Mucosa of rectum (tissue), 2 donors: ENCODE results near the gene MTA3.

ENCODE experiments used
- H3K27ac ChIP-seq, 2 donors: one replicate each; pipeline ENCODE4 v1.7.0; 2013; ENCODE audit warnings: inconsistent platforms in 2 of 2, low read depth in 2 of 2, low read length in 2 of 2
- H3K27me3 ChIP-seq, 2 donors: one replicate each; pipeline ENCODE4 v1.7.0; 2013; ENCODE audit warnings: low read length in 2 of 2; ENCODE audit not compliant: control insufficient read depth in 2 of 2, insufficient read depth in 2 of 2
- H3K36me3 ChIP-seq, 2 donors: one replicate each; pipeline ENCODE4 v1.7.0; 2013; ENCODE audit warnings: low read length in 2 of 2; ENCODE audit not compliant: control insufficient read depth in 2 of 2, insufficient read depth in 2 of 2
- H3K4me1 ChIP-seq, 2 donors: one replicate each; pipeline ENCODE4 v1.7.0; 2013; ENCODE audit warnings: low read length in 2 of 2, mild to moderate bottlenecking in 1 of 2; ENCODE audit not compliant: control insufficient read depth in 2 of 2, insufficient read depth in 2 of 2
- H3K4me3 ChIP-seq, 2 donors: one replicate each; pipeline ENCODE4 v1.7.0; 2013; ENCODE audit warnings: low read length in 2 of 2
- H3K9ac ChIP-seq, 2 donors: one replicate each; pipeline ENCODE4 v1.7.0; 2013; ENCODE audit warnings: low read length in 2 of 2, low read depth in 1 of 2, mild to moderate bottlenecking in 1 of 2
- H3K9me3 ChIP-seq, 2 donors: one replicate each; pipeline ENCODE4 v1.7.0; 2013; ENCODE audit warnings: low read length in 2 of 2; ENCODE audit not compliant: control insufficient read depth in 2 of 2
- donor health status: healthy.
- donor health status: Normal muscosa, but diverticular disease.

MTA3 gene

GRCh38 chr2:42775810-42776209, 207.4 kb downstream of the MTA3 start:
- Histone ChIP-seq H3K27me3 (no peaks in the 10 kb centered on the region), H3K9ac (no peak overlapping the region), H3K27ac (no peak overlapping the region), H3K4me3 (no peak overlapping the region), H3K36me3 (peaks cover 0 to 2% of the 10 kb centered on the region in 2 donors), H3K4me1 (no peaks in the 10 kb centered on the region), H3K9me3 (no peaks in the 10 kb centered on the region)

GRCh38 chr2:42777883-42778805, 209.7 kb downstream of the MTA3 start:
- H3K36me3 ChIP-seq: peaks cover 0 to 5% of the 10 kb centered on the region in 2 donors
- H3K27me3 ChIP-seq: no peaks in the 10 kb centered on the region
- H3K4me1 ChIP-seq: no peaks in the 10 kb centered on the region
- H3K4me3 ChIP-seq: no peak overlapping the region
- no peak overlapping the region for H3K9ac ChIP-seq
- no peaks in the 10 kb centered on the region for H3K9me3 ChIP-seq
- H3K27ac ChIP-seq: no peak overlapping the region

- Histone ChIP-seq H3K4me1 (no peaks in the 10 kb centered on the region), H3K27me3 (no peaks in the 10 kb centered on the region), H3K4me3 (no peak overlapping the region), H3K27ac (no peak overlapping the region), H3K36me3 (peaks cover 0 to 6% of the 10 kb centered on the region in 2 donors), H3K9me3 (no peaks in the 10 kb centered on the region), H3K9ac (no peak overlapping the region)
Measured at GRCh38 chr2:42781181-42781580, 212.7 kb downstream of the MTA3 start.

GRCh38 chr2:42783511-42783910, 215.1 kb downstream of the MTA3 start:
- Histone ChIP-seq H3K9ac (no peak overlapping the region), H3K9me3 (no peaks in the 10 kb centered on the region), H3K36me3 (peaks cover 0 to 5% of the 10 kb centered on the region in 2 donors), H3K4me1 (peaks cover 3 to 9% of the 10 kb centered on the region in 2 donors), H3K4me3 (no peak overlapping the region), H3K27me3 (no peaks in the 10 kb centered on the region), H3K27ac (no peak overlapping the region)

GRCh38 chr2:42784204-42784880, 215.9 kb downstream of the MTA3 start:
- H3K9me3 ChIP-seq: no peaks in the 10 kb centered on the region
- H3K36me3 ChIP-seq: peaks cover 0 to 4% of the 10 kb centered on the region in 2 donors
- H3K9ac ChIP-seq: no peak overlapping the region
- no peak overlapping the region for H3K4me3 ChIP-seq
- H3K27me3 ChIP-seq: no peaks in the 10 kb centered on the region
- no peak overlapping the region for H3K27ac ChIP-seq
- H3K4me1 ChIP-seq: peaks cover 3 to 9% of the 10 kb centered on the region in 2 donors

GRCh38 chr2:42786561-42787345, 218.3 kb downstream of the MTA3 start:
- H3K27me3 ChIP-seq: no peaks in the 10 kb centered on the region
- peaks cover 0 to 4% of the 10 kb centered on the region in 2 donors for H3K36me3 ChIP-seq
- no peak overlapping the region for H3K9ac ChIP-seq
- peak overlapping the region; percentile 13 to 21 for H3K27ac ChIP-seq
- no peak overlapping the region for H3K4me3 ChIP-seq
- no peaks in the 10 kb centered on the region for H3K9me3 ChIP-seq
- peaks cover 11 to 12% of the 10 kb centered on the region in 2 donors for H3K4me1 ChIP-seq

- no peak overlapping the region for H3K9ac ChIP-seq
- H3K27me3 ChIP-seq: no peaks in the 10 kb centered on the region
- peaks cover 15 to 16% of the 10 kb centered on the region in 2 donors for H3K4me1 ChIP-seq
- H3K27ac ChIP-seq: peak overlapping the region in 1 of 2 donors; percentile 13
- no peaks in the 10 kb centered on the region for H3K9me3 ChIP-seq
- peaks cover 0 to 4% of the 10 kb centered on the region in 2 donors for H3K36me3 ChIP-seq
- no peak overlapping the region for H3K4me3 ChIP-seq
Measured at GRCh38 chr2:42787424-42787787, 219.0 kb downstream of the MTA3 start.

- no peak overlapping the region for H3K27ac ChIP-seq
- peaks cover 0 to 3% of the 10 kb centered on the region in 2 donors for H3K36me3 ChIP-seq
- no peaks in the 10 kb centered on the region for H3K27me3 ChIP-seq
- H3K9me3 ChIP-seq: no peaks in the 10 kb centered on the region
- H3K4me1 ChIP-seq: peaks cover 15 to 16% of the 10 kb centered on the region in 2 donors
- no peak overlapping the region for H3K4me3 ChIP-seq
- H3K9ac ChIP-seq: no peak overlapping the region
Measured at GRCh38 chr2:42787788-42788477, 219.5 kb downstream of the MTA3 start.

GRCh38 chr2:42788478-42788793, 220.0 kb downstream of the MTA3 start:
- Histone ChIP-seq H3K9me3 (no peaks in the 10 kb centered on the region), H3K36me3 (no peaks in the 10 kb centered on the region), H3K27me3 (no peaks in the 10 kb centered on the region), H3K4me3 (no peak overlapping the region), H3K4me1 (peaks cover 18 to 20% of the 10 kb centered on the region in 2 donors), H3K9ac (no peak overlapping the region), H3K27ac (no peak overlapping the region)
